Fibroblast of skin of abdomen (primary cell): ENCODE measurements around the gene CCNY.
"Not testable (repeated sequence)": the region's sequence is repeated elsewhere in the genome, so short reads cannot be mapped to it uniquely, and the experiment has no call there.

Source experiments
- DNase-seq: peaks from one replicate; pipeline ENCODE4 v3.0.0-alpha.2; 2013

CCNY gene

DNA sequence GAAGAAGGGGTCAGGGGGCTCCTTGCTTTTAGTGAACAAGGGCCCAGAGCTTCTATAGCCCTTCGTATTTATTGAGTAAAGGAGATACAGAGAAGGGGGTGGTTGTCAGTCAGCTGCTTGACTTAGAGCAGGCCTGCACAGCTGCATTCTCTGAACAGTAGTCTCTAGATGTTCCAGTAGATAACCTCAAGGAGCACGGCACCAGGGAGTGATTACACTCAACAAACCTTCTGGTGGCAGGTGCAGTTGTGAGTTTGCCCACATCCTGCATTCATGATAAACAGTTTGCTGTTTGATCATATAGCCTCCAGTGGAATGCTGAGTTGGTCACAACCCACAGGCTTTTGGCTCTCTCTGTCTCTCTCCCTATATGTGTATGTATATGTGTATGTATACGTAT lies 198.8 kb downstream of the CCNY start:
- no peak for DNase-seq

DNA sequence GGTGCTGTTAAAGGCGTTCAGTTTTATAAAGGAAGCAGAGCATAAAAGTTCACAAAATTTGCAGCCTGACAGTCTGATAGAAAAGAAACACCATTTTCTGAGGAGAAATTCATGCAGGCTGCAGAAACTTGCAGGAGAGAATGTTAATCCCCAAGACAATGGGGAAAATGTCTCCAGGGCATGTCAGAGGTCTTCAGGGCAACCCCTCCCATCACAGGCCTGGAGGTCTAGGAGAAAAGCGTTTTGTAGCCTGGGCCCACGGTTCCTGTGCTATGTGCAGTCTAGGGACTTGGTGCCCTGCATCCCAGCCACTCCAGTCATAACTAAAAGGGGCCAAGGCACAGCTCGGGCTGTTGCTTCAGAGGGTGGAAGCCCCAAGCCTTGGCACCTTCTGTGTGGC lies 200.5 kb downstream of the CCNY start:
- DNase-seq, result no peak

- DNase-seq, result not testable (repeated sequence)
These were observed 201.6 kb downstream of the CCNY start for GRCh38 chr10:35537925-35538324.

DNA sequence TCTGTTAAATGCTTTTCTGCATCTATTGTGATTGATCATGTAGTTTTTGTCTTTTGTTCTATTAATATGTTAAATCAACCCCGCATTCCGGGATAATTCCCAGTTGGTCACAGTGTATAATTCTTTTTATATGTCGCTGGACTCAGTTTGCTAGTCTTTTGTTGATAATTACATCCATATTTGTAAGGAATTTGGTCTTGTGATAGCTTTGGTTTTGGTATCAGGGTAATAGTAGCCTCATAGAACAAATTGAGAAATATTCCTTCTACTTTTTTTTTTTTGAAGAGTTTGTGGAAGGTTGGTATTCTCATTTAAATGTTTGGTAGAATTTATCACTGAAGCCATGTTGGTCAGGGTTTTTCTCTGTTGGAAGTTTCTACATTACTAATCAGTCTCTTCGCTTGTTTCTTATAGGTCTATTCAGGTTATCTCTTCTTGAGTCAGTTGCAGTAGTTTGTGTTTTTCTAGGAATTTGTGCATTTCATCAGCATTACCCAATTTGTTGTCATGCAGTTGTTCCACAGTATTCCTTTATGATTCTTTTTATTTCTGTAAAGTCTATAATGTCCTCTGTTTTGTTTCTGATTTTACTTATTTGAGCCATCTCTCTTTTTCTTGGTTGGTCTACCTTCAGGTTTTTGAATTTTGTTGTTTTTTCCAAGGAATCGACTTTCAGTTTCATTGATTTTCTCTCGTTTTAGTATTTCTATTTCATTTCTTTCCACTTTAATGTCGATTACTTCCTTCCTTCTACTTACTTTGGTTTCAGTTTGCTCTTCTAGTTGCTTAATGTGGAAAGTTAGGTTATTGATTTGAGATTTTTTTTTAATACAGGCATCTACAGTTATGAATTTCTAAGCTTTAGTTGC lies 204.2 kb downstream of the CCNY start:
- peak; percentile 2 for DNase-seq

DNA sequence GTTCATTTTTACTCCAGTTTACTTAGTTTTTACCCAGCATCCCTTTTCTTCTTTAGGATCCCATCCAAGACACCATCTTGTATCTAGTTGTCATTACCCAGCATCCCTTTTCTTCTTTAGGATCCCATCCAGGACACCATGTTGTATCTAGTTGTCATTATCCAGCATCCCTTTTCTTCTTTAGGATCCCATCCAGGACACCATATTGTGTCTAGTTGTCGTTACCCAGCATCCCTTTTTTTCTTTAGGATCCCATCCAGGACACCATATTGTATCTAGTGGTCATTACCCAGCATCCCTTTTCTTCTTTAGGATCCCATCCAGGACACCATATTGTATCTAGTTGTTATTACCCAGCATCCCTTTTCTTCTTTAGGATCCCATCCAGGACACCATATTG lies 205.4 kb downstream of the CCNY start:
- no peak for DNase-seq

DNA sequence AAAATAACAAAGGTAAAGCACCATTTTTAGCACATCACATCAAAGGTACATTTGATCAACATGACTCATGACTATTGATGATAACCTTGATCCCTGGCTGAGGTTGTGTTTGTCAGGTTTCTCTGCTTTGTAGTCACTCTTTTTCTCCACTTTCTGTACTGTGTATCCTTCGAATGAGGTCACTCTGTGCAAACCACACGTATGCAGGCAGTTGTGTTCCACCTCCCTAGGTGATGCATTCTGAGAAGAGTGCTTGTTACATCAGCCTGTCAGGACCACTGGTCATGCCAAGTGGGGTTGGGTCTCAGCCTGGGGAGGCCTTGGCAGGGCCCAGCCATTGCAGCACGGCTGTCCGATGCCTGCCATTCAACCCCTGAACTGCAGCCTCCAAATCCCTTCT lies 206.0 kb downstream of the CCNY start:
- DNase-seq, result no peak

- no peak for DNase-seq
These were observed 208.9 kb downstream of the CCNY start for GRCh38 chr10:35545079-35545657.

GRCh38 chr10:35545878-35546590 lies 209.7 kb downstream of the CCNY start:
- DNase-seq, result peak; percentile 35

- DNase-seq, result no peak
These were observed 210.5 kb downstream of the CCNY start for GRCh38 chr10:35546824-35547225.

GRCh38 chr10:35552650-35553342 lies 216.5 kb downstream of the CCNY start:
- no peak for DNase-seq

GRCh38 chr10:35554036-35554435 lies 217.7 kb downstream of the CCNY start:
- DNase-seq, result no peak

GRCh38 chr10:35554461-35555056 lies 218.2 kb downstream of the CCNY start:
- no peak for DNase-seq

GRCh38 chr10:35555962-35556930 lies 219.9 kb downstream of the CCNY start:
- no peak for DNase-seq

GRCh38 chr10:35558276-35558675 lies 222.0 kb downstream of the CCNY start:
- DNase-seq, result no peak

DNA sequence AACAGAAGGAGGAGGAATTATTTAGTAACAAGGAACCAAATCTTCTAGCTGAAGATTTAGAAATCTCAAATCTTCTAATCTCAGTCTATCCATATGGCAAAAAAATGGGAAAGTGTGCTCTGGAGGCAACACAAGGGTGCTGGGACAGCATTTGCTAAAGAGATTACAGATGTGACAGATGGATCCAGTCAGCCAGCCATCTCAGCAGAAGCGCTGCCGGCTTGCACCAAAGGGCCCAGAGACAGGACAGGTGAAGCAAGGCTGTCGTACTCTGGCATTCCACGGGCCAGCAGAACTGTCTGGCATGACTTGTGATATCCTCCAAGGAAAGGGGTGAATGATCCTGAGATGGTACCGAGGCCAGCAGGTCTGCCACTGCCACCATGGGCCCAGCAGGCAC lies 223.1 kb downstream of the CCNY start:
- DNase-seq, result no peak

- DNase-seq, result no peak
These were observed 225.4 kb downstream of the CCNY start for GRCh38 chr10:35561715-35562114.

GRCh38 chr10:35562427-35562826 lies 226.1 kb downstream of the CCNY start:
- DNase-seq, result no peak

DNA sequence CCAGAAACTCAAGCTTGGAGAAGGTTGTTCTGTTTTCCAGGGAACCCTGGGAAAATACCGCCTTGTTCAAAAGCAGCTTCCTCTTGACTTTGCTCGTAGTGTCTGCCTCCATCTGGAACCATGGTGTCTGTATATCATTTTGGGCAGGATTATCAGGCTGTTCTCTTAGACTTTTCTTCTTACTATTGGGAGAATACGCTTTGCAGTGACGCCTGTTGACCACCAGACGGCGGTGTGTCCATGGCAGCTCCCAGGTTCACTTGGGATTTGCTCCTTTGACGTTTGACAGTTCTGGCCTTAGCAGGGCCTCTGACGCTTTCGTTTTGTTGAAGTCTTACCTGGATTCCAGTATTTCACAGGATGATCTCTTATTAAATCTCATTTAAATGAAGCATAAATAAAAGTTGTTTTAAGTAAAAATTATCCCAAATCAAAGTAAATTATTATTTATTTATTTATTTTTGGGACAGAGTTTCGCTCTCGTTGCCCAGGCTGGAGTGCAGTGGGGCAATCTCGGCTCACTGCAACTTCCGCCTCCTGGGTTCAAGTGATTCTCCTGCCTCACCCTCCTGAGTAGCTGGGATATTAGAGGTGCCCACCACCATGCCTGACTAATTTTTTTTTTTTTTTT lies 227.1 kb downstream of the CCNY start:
- DNase-seq, result peak; percentile 69

- peak; percentile 61 for DNase-seq
These were observed 228.1 kb downstream of the CCNY start for GRCh38 chr10:35564341-35564968.

GRCh38 chr10:35565602-35566081 lies 229.3 kb downstream of the CCNY start:
- peak; percentile 68 for DNase-seq
